IMR-90 (cell line): ENCODE measurements around the gene NRP2. TPM values are rescaled to one million over a fixed set of nuclear protein-coding genes. Genes with fewer than 3 reads are reported as not detected.

ENCODE experiments used
- ATAC-seq: fragments of 200-7000 bp; cut with Tn5 transposase; 2 replicates; pipeline ENCODE4 v1.9.1; 2020; ENCODE audit warnings: low read depth, mild to moderate bottlenecking, moderate library complexity
- BruUV-seq: library from RNA; stranded (reverse); fragments of 400-500 nt; replicated peaks from 2 replicates; lab custom pipeline; 2021; lab: Mats Ljungman, UMichigan
- CTCF ChIA-PET: fragments of 300-600 bp; formaldehyde crosslinking; extraction: SDS; loops from one replicate; lab custom pipeline; 2021; ENCODE audit warnings: antibody characterized with exemption; lab: Yijun Ruan, JAX
- POLR2A ChIA-PET: fragments of 300-600 bp; sonication (Branson Sonifier 250); formaldehyde crosslinking; loops from one replicate; lab custom pipeline; 2022; ENCODE audit warnings: antibody characterized with exemption; ENCODE audit not compliant: unreplicated experiment; lab: Charles Lee
- DNase-seq: peaks from one replicate; pipeline ENCODE4 v3.0.0; 2013
- H2AFZ ChIP-seq: replicated peaks from 2 replicates; pipeline ENCODE3; 2013; ENCODE audit warnings: low read length, mild to moderate bottlenecking; ENCODE audit not compliant: poor library complexity
- H2AK5ac ChIP-seq: 2 replicates; pipeline ENCODE4 v1.6.1; 2013; ENCODE audit warnings: low read depth, low read length, inconsistent platforms
- H2AK9ac ChIP-seq: replicated peaks from 2 replicates; pipeline ENCODE3; 2013; ENCODE audit warnings: mild to moderate bottlenecking, low read depth, low read length, moderate library complexity; ENCODE audit not compliant: poor library complexity
- H2BK120ac ChIP-seq: 2 replicates; pipeline ENCODE4 v1.6.1; 2013; ENCODE audit warnings: low read depth, low read length, inconsistent platforms
- H2BK15ac ChIP-seq: 3 replicates; pipeline ENCODE4 v1.6.1; 2013; ENCODE audit warnings: low read depth, low read length, inconsistent platforms
- H2BK20ac ChIP-seq: 2 replicates; pipeline ENCODE4 v1.6.1; 2013; ENCODE audit warnings: low read depth, mild to moderate bottlenecking, inconsistent platforms, low read length, moderate library complexity
- H2BK5ac ChIP-seq: 2 replicates; pipeline ENCODE4 v1.6.1; 2013; ENCODE audit warnings: mild to moderate bottlenecking, low read depth, low read length, inconsistent platforms; ENCODE audit not compliant: poor library complexity, severe bottlenecking
- H3K14ac ChIP-seq: replicated peaks from 2 replicates; pipeline ENCODE4 v1.6.1; 2013; ENCODE audit warnings: low read depth, low read length, inconsistent platforms
- H3K18ac ChIP-seq: 2 replicates; pipeline ENCODE4 v1.6.1; 2013; ENCODE audit warnings: low read depth, low read length, control low read depth
- H3K23ac ChIP-seq: 2 replicates; pipeline ENCODE4 v1.6.1; 2013; ENCODE audit warnings: low read depth, low read length, inconsistent platforms
- H3K27ac ChIP-seq: 2 replicates; pipeline ENCODE4 v1.5.1; 2013; ENCODE audit warnings: mild to moderate bottlenecking, control low read depth, low read length; ENCODE audit not compliant: insufficient read depth
- H3K27me3 ChIP-seq: 2 replicates; pipeline ENCODE4 v1.6.1; 2013; ENCODE audit warnings: low read length; ENCODE audit not compliant: control insufficient read depth, insufficient read depth
- H3K36me3 ChIP-seq: 2 replicates; pipeline ENCODE4 v1.6.1; 2013; ENCODE audit warnings: low read length, mixed read lengths; ENCODE audit not compliant: control insufficient read depth, insufficient read depth
- H3K4ac ChIP-seq: 2 replicates; pipeline ENCODE4 v1.6.1; 2013; ENCODE audit warnings: low read depth, low read length, inconsistent platforms
- H3K4me1 ChIP-seq: 2 replicates; pipeline ENCODE4 v1.6.1; 2013; ENCODE audit warnings: low read length, mixed read lengths; ENCODE audit not compliant: control insufficient read depth, insufficient read depth
- H3K4me2 ChIP-seq: 2 replicates; pipeline ENCODE4 v1.6.1; 2013; ENCODE audit warnings: low read depth, mild to moderate bottlenecking, control low read depth, low read length, moderate library complexity
- H3K4me3 ChIP-seq: 2 replicates; pipeline ENCODE4 v1.5.1; 2013; ENCODE audit warnings: low read depth, mild to moderate bottlenecking, control low read depth, low read length, moderate library complexity; ENCODE audit not compliant: insufficient read depth
- H3K56ac ChIP-seq: 2 replicates; pipeline ENCODE4 v1.6.1; 2013; ENCODE audit warnings: low read length, inconsistent platforms; ENCODE audit not compliant: insufficient read depth; ENCODE audit errors: extremely low read depth
- H3K79me1 ChIP-seq, 2 experiments: 2 replicates each; pipeline ENCODE4 v1.6.1; 2013; ENCODE audit warnings: low read length in 2 of 2, inconsistent platforms in 1 of 2, low read depth in 1 of 2
- H3K9ac ChIP-seq: 2 replicates; pipeline ENCODE4 v1.6.1; 2013; ENCODE audit warnings: low read depth, low read length, control low read depth
- H3K9me1 ChIP-seq: 2 replicates; pipeline ENCODE4 v1.6.1; 2013; ENCODE audit warnings: low read length, inconsistent platforms; ENCODE audit not compliant: insufficient read depth
- H3K9me3 ChIP-seq: 2 replicates; pipeline ENCODE4 v1.6.1; 2013; ENCODE audit warnings: low read length; ENCODE audit not compliant: control insufficient read depth, insufficient read depth
- H4K20me1 ChIP-seq: 2 replicates; pipeline ENCODE4 v1.6.1; 2013; ENCODE audit warnings: low read length, inconsistent platforms; ENCODE audit not compliant: insufficient read depth
- H4K5ac ChIP-seq: 2 replicates; pipeline ENCODE4 v1.6.1; 2013; ENCODE audit warnings: mild to moderate bottlenecking, low read depth, low read length, control low read depth
- H4K8ac ChIP-seq, 2 experiments: 2 replicates each; pipeline ENCODE4 v1.6.1; 2013; ENCODE audit warnings: low read depth in 2 of 2, low read length in 2 of 2, control low read depth in 1 of 2, inconsistent platforms in 1 of 2
- H4K91ac ChIP-seq: 2 replicates; pipeline ENCODE4 v1.6.1; 2013; ENCODE audit warnings: low read depth, low read length, inconsistent platforms; ENCODE audit not compliant: insufficient read depth
- BHLHE40 ChIP-seq: fragments of 150-350 bp; IDR thresholded peaks from 2 replicates; pipeline ENCODE4 v1.6.1; 2016; ENCODE audit warnings: mild to moderate bottlenecking, low read depth, low read length
- CEBPB ChIP-seq: IDR thresholded peaks from 2 replicates; pipeline ENCODE4 v1.6.1; 2012; ENCODE audit warnings: low read depth, low read length, improper control_type of control experiment
- CHD1 ChIP-seq: IDR thresholded peaks from 2 replicates; pipeline ENCODE4 v1.6.1; 2012; ENCODE audit warnings: low read depth, low read length, improper control_type of control experiment
- CTCF ChIP-seq: conservative IDR thresholded peaks from 2 replicates; pipeline ENCODE4 v1.5.1; 2012; ENCODE audit warnings: mild to moderate bottlenecking, low read depth, low read length, improper control_type of control experiment
- FOS ChIP-seq: fragments of 150-350 bp; IDR thresholded peaks from 2 replicates; pipeline ENCODE4 v1.6.1; 2016; ENCODE audit warnings: low read depth, low read length
- NFE2L2 ChIP-seq: fragments of 150-350 bp; IDR thresholded peaks from 2 replicates; pipeline ENCODE4 v1.6.1; 2016; ENCODE audit warnings: low read depth, mild to moderate bottlenecking, low read length
- RAD21 ChIP-seq: IDR thresholded peaks from 2 replicates; pipeline ENCODE4 v1.6.1; 2012; ENCODE audit warnings: low read length, improper control_type of control experiment
- RFX5 ChIP-seq: IDR thresholded peaks from 2 replicates; pipeline ENCODE4 v1.8.0; 2012; ENCODE audit warnings: low read depth, mild to moderate bottlenecking, low read length, moderate library complexity
- SMC3 ChIP-seq: fragments of 150-350 bp; IDR thresholded peaks from 2 replicates; pipeline ENCODE4 v1.6.1; 2016; ENCODE audit warnings: low read depth, mild to moderate bottlenecking, antibody characterized with exemption, low read length, moderate library complexity
- WGBS, 2 experiments: methylation state at CpG; one replicate each; pipeline versions ENCODE4 v1.1.5 to v1.1.7; 2013; ENCODE audit warnings: missing lambda C conversion rate in 2 of 2; ENCODE audit not compliant: insufficient read length in 1 of 2; ENCODE audit errors: extremely low coverage in 2 of 2; 5-methylcytosine and 5-hydroxymethylcytosine counted together
- dilution Hi-C: fragments of 300-500 bp; cut with HindIII; formaldehyde crosslinking; loops from one replicate; pipeline ENCODE4 v1.14.3; 2018; ENCODE audit warnings: low sequenced_read_pairs; ENCODE audit not compliant: unreplicated experiment
- in situ Hi-C: fragments of 300-500 bp; cut with MboI; formaldehyde crosslinking; loops from 3 replicates; pipeline ENCODE4 v1.14.3; 2019; ENCODE audit warnings: low sequenced_read_pairs, inconsistent platforms, mixed read lengths
- intact Hi-C: fragments of 100-400 bp; cut with micrococcal nuclease; formaldehyde crosslinking; loops from 2 replicates; pipeline ENCODE4 v1.10.0; 2022
- polyA plus RNA-seq, 3 experiments: library from polyadenylated mRNA; depleted of rRNA; stranded (reverse); fragments of >200 nt; gene quantifications; 2 replicates each; pipeline ENCODE4 v1.2.3, GENCODE V29; 2012; ENCODE audit warnings: low replicate concordance in 1 of 3
- total RNA-seq: library from RNA; depleted of rRNA; stranded (reverse); fragments of >200 nt; gene quantifications from 2 replicates; pipeline ENCODE4 v1.2.3, GENCODE V29; 2012

The NRP2 gene
- total and polyA plus RNA-seq, 2 of the 4 experiments (the other 2 are of a cell fraction): 46.4 to 51.3 TPM

DNA sequence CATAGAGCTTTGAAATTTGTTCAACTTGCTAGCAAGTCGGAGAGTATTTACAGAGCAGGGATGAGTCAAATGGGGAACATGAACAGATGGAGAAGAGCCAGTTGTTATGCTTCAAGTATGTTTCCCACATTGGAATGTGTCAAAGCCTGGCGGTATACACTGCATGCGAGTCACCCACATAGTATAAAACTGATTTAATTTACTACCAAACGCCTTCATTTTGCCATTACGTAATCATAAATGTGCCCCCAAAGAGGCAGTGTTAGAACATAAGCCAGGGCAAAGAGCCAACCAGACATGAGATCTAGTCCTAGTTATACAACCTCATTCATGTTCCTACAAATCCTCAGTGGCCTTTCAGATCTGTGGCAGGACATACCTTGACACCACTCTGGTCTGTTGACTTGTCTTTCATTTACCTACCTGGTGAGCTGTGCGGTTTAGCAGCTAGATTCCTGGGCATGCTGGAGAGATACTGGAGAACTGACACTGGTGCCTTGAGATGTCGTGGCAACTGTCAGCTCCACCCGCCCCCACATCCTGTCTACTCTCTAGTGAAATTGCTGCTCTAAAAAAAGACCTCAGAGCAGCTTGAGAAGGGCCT is 21.7 kb upstream of the NRP2 start:
- Histone ChIP-seq H3K9me3 (no peaks in the 10 kb centered on the region), H3K23ac (peak overlapping the region; percentile 76), H4K91ac (peak overlapping the region; percentile 92), H3K36me3 (no peaks in the 10 kb centered on the region), H3K4ac (peak overlapping the region; percentile 96), H4K8ac (peak overlapping the region; percentile 4 to 67; a peak in 2 of 4 replicates), H3K4me2 (peak overlapping the region; percentile 56), H3K18ac (peak overlapping the region; percentile 92), H3K79me1 (no peaks in the 10 kb centered on the region; a peak in 1 of 4 replicates), H3K27me3 (no peaks in the 10 kb centered on the region), H2BK15ac (peak overlapping the region; percentile 89), H2AK9ac (peak overlapping the region; percentile 70), H2BK120ac (peak overlapping the region; percentile 91), H3K56ac (peak overlapping the region; percentile 53; the same call in 1 of the 2 replicates), H3K14ac (peak overlapping the region; percentile 83), H3K27ac (peak overlapping the region; percentile 40), H2AK5ac (peak overlapping the region; percentile 90), H2BK20ac (peak overlapping the region; percentile 91), H2BK5ac (peak overlapping the region; percentile 87), H3K9me1 (peaks cover 37% of the 10 kb centered on the region), H3K4me3 (no peak overlapping the region), H2AFZ (peak overlapping the region; percentile 72), H4K5ac (peak overlapping the region; percentile 70), H3K9ac (no peak overlapping the region), H3K4me1 (peaks cover 23% of the 10 kb centered on the region), H4K20me1 (no peaks in the 10 kb centered on the region)
- no peak for TF ChIP-seq CHD1
- TF ChIP-seq NFE2L2: no peak
- peak; percentile 90 for TF ChIP-seq CEBPB
- TF ChIP-seq CTCF: no peak
- peak; percentile 73 for TF ChIP-seq BHLHE40
- 0 out of 2 replicates have a peak, but pooled peaks have one; percentile 42 for TF ChIP-seq RFX5
- peak; percentile 5 for TF ChIP-seq RAD21
- no peak for TF ChIP-seq SMC3
- peak; percentile 60; the same call in 1 of the 2 replicates for TF ChIP-seq FOS
- WGBS, 2 experiments: no CpG with 5 or more reads among the region's 8 CpGs
- BruUV-seq: no TSS peak
- intact Hi-C loops: loop anchor here (2.0 kb wide), 1 partner anchor 80 kb away; no protein-coding TSS in a partner anchor
- peak; percentile 90 for ATAC-seq
- CTCF ChIA-PET: interaction anchor here (0.9 to 1.8 kb wide), 3 partner anchors 11 to 50 kb away, joined by 3 to 4 read pairs (median 3); no protein-coding TSS in a partner anchor
- in situ Hi-C loops: loop anchor here (10.0 kb wide), 1 partner anchor 256 kb away; no protein-coding TSS in a partner anchor
- dilution Hi-C loops: no loop called here
- POLR2A ChIA-PET: no interaction called here
- peak; percentile 98 for DNase-seq
